H1 (cell line): Measurements from ENCODE around the gene DCLK1. TPM values are rescaled to one million over a fixed set of nuclear protein-coding genes. Genes with fewer than 3 reads are reported as not detected.

Experiments used
- CTCF ChIA-PET: fragments of 300-600 bp; sonication (Branson Sonifier 250); formaldehyde crosslinking; loops from one replicate; lab custom pipeline; 2021; ENCODE audit not compliant: partially characterized antibody; lab: Charles Lee
- POLR2A ChIA-PET: fragments of 300-600 bp; sonication (Branson Sonifier 250); formaldehyde crosslinking; loops from one replicate; lab custom pipeline; 2021; ENCODE audit warnings: inconsistent platforms; ENCODE audit not compliant: partially characterized antibody; lab: Charles Lee
- DNase-seq, 2 experiments: peaks; one replicate each; pipeline versions ENCODE4 v3.0.0 to v3.0.0-alpha.2; 2010 to 2022; ENCODE audit warnings: low spot score in 2 of 2, low read depth in 1 of 2, mixed read lengths in 1 of 2
- FAIRE-seq: peaks from 2 replicates; lab custom pipeline; 2011; peaks lifted over from hg19 to GRCh38; lab: Jason Lieb, UNC
- H2AFZ ChIP-seq: 2 replicates; pipeline ENCODE4 v1.8.1; 2012; ENCODE audit warnings: low read length, inconsistent platforms
- H2AK5ac ChIP-seq: 2 replicates; pipeline ENCODE4 v1.6.1; 2013; ENCODE audit warnings: low read depth, low read length
- H2BK120ac ChIP-seq: replicated peaks from 2 replicates; pipeline ENCODE3; 2013; ENCODE audit warnings: low read depth, low read length, inconsistent platforms
- H2BK12ac ChIP-seq: 2 replicates; pipeline ENCODE4 v1.6.1; 2013; ENCODE audit warnings: low read depth, low read length
- H2BK15ac ChIP-seq: 2 replicates; pipeline ENCODE4 v1.6.1; 2013; ENCODE audit warnings: low read length
- H2BK20ac ChIP-seq: 2 replicates; pipeline ENCODE4 v1.6.1; 2013; ENCODE audit warnings: low read length
- H2BK5ac ChIP-seq: 2 replicates; pipeline ENCODE4 v1.6.1; 2013; ENCODE audit warnings: low read depth, low read length
- H3K14ac ChIP-seq: 2 replicates; pipeline ENCODE4 v1.6.1; 2013; ENCODE audit warnings: inconsistent platforms; ENCODE audit not compliant: insufficient read length
- H3K18ac ChIP-seq: 2 replicates; pipeline ENCODE4 v1.6.1; 2013; ENCODE audit warnings: low read length; ENCODE audit errors: extremely low read depth
- H3K23ac ChIP-seq: 2 replicates; pipeline ENCODE4 v1.6.1; 2013; ENCODE audit warnings: inconsistent platforms; ENCODE audit not compliant: insufficient read length
- H3K23me2 ChIP-seq: 2 replicates; pipeline ENCODE4 v1.6.1; 2013; ENCODE audit warnings: low read depth, low read length
- H3K27ac ChIP-seq: 2 replicates; pipeline ENCODE4 v1.6.1; 2011; ENCODE audit warnings: low read depth, low read length, inconsistent platforms
- H3K27me3 ChIP-seq, 4 experiments: replicated peaks in 1 of 4; 1 replicate in 1 of 4; 2 replicates in 3 of 4; pipeline versions ENCODE4 v1.6.1 to v1.8.1; 2011 to 2013; ENCODE audit warnings: low read length in 3 of 4, mild to moderate bottlenecking in 3 of 4, inconsistent platforms in 2 of 4, mixed read lengths in 2 of 4, moderate library complexity in 1 of 4; ENCODE audit not compliant: control insufficient read depth in 3 of 4, insufficient read depth in 3 of 4; ENCODE audit errors: extremely low read depth in 1 of 4
- H3K36me3 ChIP-seq, 4 experiments: 2 replicates each; pipeline versions ENCODE4 v1.6.1 to v1.8.1; 2011 to 2013; ENCODE audit warnings: mild to moderate bottlenecking in 4 of 4, low read length in 3 of 4, moderate library complexity in 2 of 4, control low read depth in 1 of 4, inconsistent platforms in 1 of 4; ENCODE audit not compliant: insufficient read depth in 4 of 4, control insufficient read depth in 2 of 4
- H3K4ac ChIP-seq: replicated peaks from 2 replicates; pipeline ENCODE3; 2013; ENCODE audit warnings: low read length, low read depth, mixed read lengths, inconsistent platforms; ENCODE audit not compliant: insufficient read length
- H3K4me1 ChIP-seq, 4 experiments: replicated peaks in 1 of 4; 1 replicate in 1 of 4; 2 replicates in 3 of 4; pipeline versions ENCODE4 v1.6.1 to v1.8.1; 2011 to 2013; ENCODE audit warnings: low read length in 3 of 4, inconsistent platforms in 2 of 4, mixed read lengths in 1 of 4; ENCODE audit not compliant: insufficient read depth in 4 of 4, control insufficient read depth in 3 of 4
- H3K4me2 ChIP-seq, 2 experiments: 2 replicates each; pipeline versions ENCODE4 v1.6.1 to v1.8.1; 2011 to 2013; ENCODE audit warnings: low read depth in 2 of 2, low read length in 2 of 2, control low read depth in 1 of 2, inconsistent platforms in 1 of 2, mild to moderate bottlenecking in 1 of 2; ENCODE audit not compliant: insufficient read depth in 1 of 2
- H3K4me3 ChIP-seq, 4 experiments: fragments of 200-600, 300-600 bp in 1 of 4; sonication (generic), shearing (Covaris generic), sonication (Bioruptor Twin) in 1 of 4; 2 replicates each; pipeline versions ENCODE4 v1.5.1 to v1.8.1; 2011 to 2016; ENCODE audit warnings: low read length in 4 of 4, low read depth in 3 of 4, control low read depth in 2 of 4, inconsistent platforms in 2 of 4, mild to moderate bottlenecking in 2 of 4, mixed read lengths in 1 of 4, moderate library complexity in 1 of 4; ENCODE audit not compliant: insufficient read depth in 2 of 4; ENCODE audit errors: extremely low read depth in 1 of 4
- H3K56ac ChIP-seq: replicated peaks from 2 replicates; pipeline ENCODE3; 2013; ENCODE audit warnings: low read depth, mild to moderate bottlenecking, mixed read lengths, low read length, inconsistent platforms; ENCODE audit not compliant: insufficient read length
- H3K79me1 ChIP-seq: 2 replicates; pipeline ENCODE4 v1.6.1; 2013; ENCODE audit warnings: low read depth, low read length, control low read depth
- H3K79me2 ChIP-seq, 2 experiments: 2 replicates each; pipeline versions ENCODE4 v1.6.1 to v1.8.1; 2012 to 2013; ENCODE audit warnings: low read length in 2 of 2, mild to moderate bottlenecking in 2 of 2, inconsistent platforms in 1 of 2; ENCODE audit not compliant: insufficient read depth in 2 of 2, control insufficient read depth in 1 of 2
- H3K9ac ChIP-seq, 4 experiments: replicated peaks in 1 of 4; 1 replicate in 1 of 4; 2 replicates in 3 of 4; pipeline versions ENCODE4 v1.6.1 to v1.8.1; 2011 to 2013; ENCODE audit warnings: low read depth in 3 of 4, low read length in 3 of 4, control low read depth in 2 of 4, mild to moderate bottlenecking in 2 of 4, moderate library complexity in 2 of 4, inconsistent platforms in 1 of 4; ENCODE audit errors: extremely low read depth in 1 of 4
- H3K9me3 ChIP-seq, 2 experiments: 2 replicates each; pipeline versions ENCODE4 v1.6.1 to v1.8.1; 2012 to 2013; ENCODE audit warnings: mild to moderate bottlenecking in 2 of 2, moderate library complexity in 2 of 2, control low read depth in 1 of 2, inconsistent platforms in 1 of 2, low read depth in 1 of 2, low read length in 1 of 2, mixed read lengths in 1 of 2; ENCODE audit not compliant: insufficient read depth in 2 of 2
- H4K20me1 ChIP-seq, 2 experiments: replicated peaks in 1 of 2; 2 replicates each; pipeline versions ENCODE3 to v1.8.1; 2011 to 2013; ENCODE audit warnings: inconsistent platforms in 2 of 2, low read length in 2 of 2, mild to moderate bottlenecking in 1 of 2; ENCODE audit not compliant: insufficient read depth in 2 of 2, control insufficient read depth in 1 of 2
- H4K5ac ChIP-seq: 2 replicates; pipeline ENCODE4 v1.6.1; 2013; ENCODE audit warnings: low read length, low read depth, mixed read lengths, inconsistent platforms; ENCODE audit not compliant: insufficient read length
- H4K8ac ChIP-seq: 2 replicates; pipeline ENCODE4 v1.8.0; 2013; ENCODE audit warnings: mild to moderate bottlenecking, moderate library complexity, low read length, inconsistent platforms; ENCODE audit not compliant: insufficient read depth; ENCODE audit errors: extremely low read depth
- H4K91ac ChIP-seq: replicated peaks from 2 replicates; pipeline ENCODE3; 2013; ENCODE audit warnings: low read length, mixed read lengths, inconsistent platforms; ENCODE audit not compliant: insufficient read length
- BCL11A ChIP-seq, 2 experiments: IDR thresholded peaks; one replicate each; pipeline ENCODE4 v1.6.1; 2011; ENCODE audit warnings: low read depth in 2 of 2, low read length in 2 of 2, mild to moderate bottlenecking in 2 of 2
- CEBPB ChIP-seq: IDR thresholded peaks from 2 replicates; pipeline ENCODE4 v1.6.1; 2012; ENCODE audit warnings: low read depth, low read length
- CHD1 ChIP-seq: IDR thresholded peaks from 2 replicates; pipeline ENCODE4 v1.6.1; 2012; ENCODE audit warnings: low read depth, low read length, improper control_type of control experiment
- CHD2 ChIP-seq: IDR thresholded peaks from 2 replicates; pipeline ENCODE4 v1.6.1; 2012; ENCODE audit warnings: low read length, improper control_type of control experiment
- CTBP2 ChIP-seq: IDR thresholded peaks from 2 replicates; pipeline ENCODE4 v1.7.0; 2011; ENCODE audit warnings: borderline replicate concordance, mild to moderate bottlenecking, moderate library complexity, mixed read lengths, low read length; ENCODE audit not compliant: insufficient read depth, insufficient read length
- GABPA ChIP-seq: IDR thresholded peaks from 2 replicates; pipeline ENCODE4 v1.6.1; 2011; ENCODE audit warnings: mild to moderate bottlenecking, low read length, moderate library complexity, borderline replicate concordance; ENCODE audit not compliant: insufficient read depth
- KDM1A ChIP-seq: fragments of 200-600, 300-600 bp; sonication (generic); IDR thresholded peaks from 2 replicates; pipeline ENCODE4 v1.7.1; 2016; ENCODE audit warnings: mild to moderate bottlenecking, low read length, borderline replicate concordance
- RFX5 ChIP-seq: IDR thresholded peaks from 2 replicates; pipeline ENCODE4 v1.6.1; 2011; ENCODE audit warnings: low read depth, low read length, improper control_type of control experiment, borderline replicate concordance
- SIX5 ChIP-seq: IDR thresholded peaks from 2 replicates; pipeline ENCODE4 v1.6.1; 2011; ENCODE audit warnings: mild to moderate bottlenecking, low read depth, low read length
- SUZ12 ChIP-seq: fragments of 200-600 bp; sonication (generic); IDR thresholded peaks from 2 replicates; pipeline ENCODE4 v1.6.1; 2012; ENCODE audit warnings: mild to moderate bottlenecking, inconsistent platforms, low read length, moderate library complexity, mixed read lengths
- TAF1 ChIP-seq: IDR thresholded peaks from 2 replicates; pipeline ENCODE4 v1.6.1; 2011; ENCODE audit warnings: mild to moderate bottlenecking, low read depth, low read length
- TAF7 ChIP-seq: optimal IDR thresholded peaks from 2 replicates; pipeline ENCODE3; 2011; ENCODE audit warnings: low read depth, mild to moderate bottlenecking, inconsistent platforms, low read length, moderate library complexity, borderline replicate concordance
- TBP ChIP-seq: IDR thresholded peaks from 2 replicates; pipeline ENCODE4 v1.6.1; 2011; ENCODE audit warnings: low read depth, low read length, improper control_type of control experiment
- TCF12 ChIP-seq: IDR thresholded peaks from 2 replicates; pipeline ENCODE4 v1.6.1; 2011; ENCODE audit warnings: low read depth, mild to moderate bottlenecking, low read length
- ZNF274 ChIP-seq: IDR thresholded peaks from 2 replicates; pipeline ENCODE4 v1.7.0; 2012; ENCODE audit warnings: low read length, borderline replicate concordance; ENCODE audit errors: extremely low read depth
- WGBS, 2 experiments: shearing (Covaris generic) in 1 of 2; methylation state at CpG; one replicate each; pipeline versions ENCODE4 v1.1.6 to v1.1.7; 2013 to 2015; ENCODE audit warnings: low lambda C conversion rate in 2 of 2, mixed read lengths in 2 of 2, inconsistent platforms in 1 of 2, low coverage in 1 of 2, missing lambda C conversion rate in 1 of 2; ENCODE audit not compliant: insufficient replicate concordance in 2 of 2, insufficient coverage in 1 of 2, insufficient read length in 1 of 2; ENCODE audit errors: extremely low coverage in 1 of 2, missing lambda C conversion rate in 1 of 2; 5-methylcytosine and 5-hydroxymethylcytosine counted together
- polyA plus RNA-seq, 7 experiments: library from polyadenylated mRNA; depleted of rRNA in 3 of 7; stranded (reverse) in 5 of 7; unstranded in 2 of 7; fragments of >200 nt in 5 of 7; fragments of 200-250 nt in 2 of 7; gene quantifications; 1 replicate in 5 of 7; 2 replicates in 1 of 7; 4 replicates in 1 of 7; pipeline versions ENCODE4 v1.2.1 to v1.2.3, GENCODE V29; 2011 to 2013; ENCODE audit warnings: missing spikeins in 2 of 7, mixed read lengths in 2 of 7
- total RNA-seq: library from RNA; stranded (reverse); fragmentation: NEBNext Ultra II Directional; extraction: Animal tissue kit (Norgen Biotek cat#: 25700); gene quantifications from 2 replicates; pipeline ENCODE4 v1.2.1, GENCODE V29; 2021

The DCLK1 gene
- total and polyA plus RNA-seq, 2 of the 8 experiments (the other 6 are each of a cell fraction or from before 2014, with no cell fraction given), result 22.8 to 41.0 TPM

DNA sequence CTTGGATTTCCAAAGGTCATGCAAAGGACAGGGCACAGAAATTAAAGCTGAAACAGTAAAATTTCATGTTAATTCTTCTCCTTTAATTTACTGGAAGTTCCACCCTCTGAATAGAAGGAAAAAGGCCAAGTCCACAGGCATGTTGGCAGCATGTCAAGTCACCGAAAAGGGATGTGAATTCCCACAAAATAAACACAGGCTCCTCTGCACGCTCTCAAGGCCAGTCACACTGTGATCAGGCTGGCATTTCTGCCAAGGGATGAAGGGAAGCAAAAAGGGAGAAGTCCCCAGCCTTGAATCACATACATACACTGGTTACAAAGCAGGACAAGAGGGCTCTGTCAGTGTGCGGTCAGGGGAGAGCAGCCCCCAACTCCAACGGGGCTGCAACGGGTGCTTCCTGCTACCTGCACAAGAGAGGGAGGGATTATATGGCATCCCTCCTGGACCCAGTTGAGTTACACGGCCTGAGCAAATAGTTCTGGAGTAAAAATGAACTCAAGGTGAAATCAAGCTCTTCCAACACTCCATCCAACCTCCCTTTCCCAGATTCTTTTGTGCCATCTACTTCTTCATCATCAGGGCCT is 6.9 kb downstream of the DCLK1 start:
- FAIRE-seq, result no peak
- WGBS, 2 experiments, result 89% methylated on average over 6 of the region's 6 CpGs; no CpG with 5 or more reads in 1 of the 2 experiments
- no peak for TF ChIP-seq RFX5
- TF ChIP-seq CEBPB, result no peak
- no peak for TF ChIP-seq BCL11A (IDR thresholded peaks at IDR 0.05; ENCODE audit: low read depth in 2 of 2, low read length in 2 of 2)
- TF ChIP-seq SIX5, result no peak
- TF ChIP-seq TCF12, result no peak
- TF ChIP-seq KDM1A, result no peak
- TF ChIP-seq CHD1, result no peak
- TF ChIP-seq TAF7, result no peak
- TF ChIP-seq CHD2, result no peak
- no peak for TF ChIP-seq CTBP2
- no peak for TF ChIP-seq TBP
- TF ChIP-seq ZNF274, result no peak
- TF ChIP-seq SUZ12, result no peak
- TF ChIP-seq GABPA, result no peak
- TF ChIP-seq TAF1, result no peak

More for the DNA sequence above, 6.9 kb downstream of the DCLK1 start:
- H2AK5ac ChIP-seq, result no peak overlapping the region
- H4K5ac ChIP-seq, result no peak overlapping the region
- H3K14ac ChIP-seq, result no peak overlapping the region
- no peak overlapping the region for H3K9ac ChIP-seq
- H2BK5ac ChIP-seq, result no peak overlapping the region
- no peak overlapping the region for H3K4me3 ChIP-seq
- H3K36me3 ChIP-seq, result no peaks in the 10 kb centered on the region
- no peaks in the 10 kb centered on the region for H3K9me3 ChIP-seq
- H3K56ac ChIP-seq, result no peak overlapping the region
- H4K91ac ChIP-seq, result no peak overlapping the region
- no peaks in the 10 kb centered on the region for H3K79me1 ChIP-seq
- no peak overlapping the region for H3K23ac ChIP-seq
- no peak overlapping the region for H3K4ac ChIP-seq
- H3K23me2 ChIP-seq, result no peaks in the 10 kb centered on the region
- DNase-seq, result no peak
- no peak overlapping the region for H2BK120ac ChIP-seq
- ChIA-PET POLR2A (no interaction called here), CTCF (interaction anchor here (0.7 to 1.1 kb wide), 2 partner anchors 146 to 173 kb away, joined by 3 read pairs; partner anchors contain the start of gene CCDC169)
- no peak overlapping the region for H3K4me2 ChIP-seq
- H3K27me3 ChIP-seq, result peaks cover under 1 to 7% (median 5%) of the 10 kb centered on the region in 4 experiments
- no peaks in the 10 kb centered on the region for H3K4me1 ChIP-seq
- no peak overlapping the region for H2BK12ac ChIP-seq
- H3K27ac ChIP-seq, result no peak overlapping the region
- H4K8ac ChIP-seq, result no peak overlapping the region
- no peak overlapping the region for H3K18ac ChIP-seq
- H4K20me1 ChIP-seq, result peaks cover 0 to under 1% of the 10 kb centered on the region in 2 experiments
- no peak overlapping the region for H2BK20ac ChIP-seq
- H2BK15ac ChIP-seq, result no peak overlapping the region
- no peak overlapping the region for H2AFZ ChIP-seq
- H3K79me2 ChIP-seq, result no peaks in the 10 kb centered on the region
